ENCODE measurements around the gene IGFBP2.
A peak's percentile ranks its signal among the peaks of the same experiment; 100 is the strongest.
"Not testable (repeated sequence)": the region's sequence is repeated elsewhere in the genome, so short reads cannot be mapped to it uniquely, and the experiment has no call there.

The IGFBP2 gene, protein sequence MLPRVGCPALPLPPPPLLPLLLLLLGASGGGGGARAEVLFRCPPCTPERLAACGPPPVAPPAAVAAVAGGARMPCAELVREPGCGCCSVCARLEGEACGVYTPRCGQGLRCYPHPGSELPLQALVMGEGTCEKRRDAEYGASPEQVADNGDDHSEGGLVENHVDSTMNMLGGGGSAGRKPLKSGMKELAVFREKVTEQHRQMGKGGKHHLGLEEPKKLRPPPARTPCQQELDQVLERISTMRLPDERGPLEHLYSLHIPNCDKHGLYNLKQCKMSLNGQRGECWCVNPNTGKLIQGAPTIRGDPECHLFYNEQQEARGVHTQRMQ

DNA sequence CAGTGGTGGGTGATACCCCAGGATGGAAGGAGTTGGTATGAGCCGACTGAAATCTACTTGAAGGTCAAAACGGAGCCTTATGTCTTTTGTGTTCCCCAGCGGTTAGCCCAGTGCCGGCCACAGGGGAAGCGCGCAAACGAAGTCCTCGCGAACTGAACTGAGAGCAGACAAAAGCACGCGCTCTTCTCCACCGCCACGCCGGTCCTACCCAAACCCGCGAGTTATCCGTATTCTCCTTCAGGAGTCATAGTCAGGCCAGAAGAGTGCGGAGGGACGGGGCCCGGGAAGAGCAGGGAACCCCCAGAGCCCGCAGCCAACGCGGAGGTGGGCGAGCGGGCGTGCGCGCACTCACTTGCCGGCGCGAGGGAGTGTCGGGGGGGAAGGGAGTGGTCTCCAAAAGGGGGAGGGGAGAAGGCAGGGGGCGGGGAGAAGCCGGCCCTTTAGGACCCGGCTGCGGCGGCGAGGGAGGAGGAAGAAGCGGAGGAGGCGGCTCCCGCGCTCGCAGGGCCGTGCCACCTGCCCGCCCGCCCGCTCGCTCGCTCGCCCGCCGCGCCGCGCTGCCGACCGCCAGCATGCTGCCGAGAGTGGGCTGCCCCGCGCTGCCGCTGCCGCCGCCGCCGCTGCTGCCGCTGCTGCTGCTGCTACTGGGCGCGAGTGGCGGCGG, at the start of gene IGFBP2:
Gene IGFBP2 (plus strand): TSS at position 469 of the 664 bp plus-strand sequence. CDS start 104 bp downstream, at position 573.
- no peak for DNase-seq (ENCODE audit: low spot score)

DNA sequence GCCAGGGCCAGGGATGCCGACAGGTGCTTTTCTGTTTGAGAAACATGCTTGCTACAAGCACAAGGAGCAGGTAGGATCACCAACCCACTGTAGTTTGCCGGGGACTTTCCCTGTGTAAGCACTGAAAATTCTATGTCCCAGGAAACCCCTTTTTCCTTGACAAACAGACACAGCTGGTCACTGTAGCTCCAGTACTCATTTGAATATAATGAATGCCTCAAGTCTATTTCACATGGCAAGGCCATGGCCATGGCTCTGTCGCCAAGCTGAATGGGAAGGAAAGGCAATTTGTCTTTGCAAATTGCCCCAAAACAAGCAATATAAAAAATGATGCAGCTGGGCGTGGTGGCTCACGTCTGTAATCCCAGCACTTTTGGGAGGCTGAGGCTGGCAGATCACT, 49.6 kb upstream of the IGFBP2 start:
- no peak for DNase-seq (ENCODE audit: low spot score)

DNA sequence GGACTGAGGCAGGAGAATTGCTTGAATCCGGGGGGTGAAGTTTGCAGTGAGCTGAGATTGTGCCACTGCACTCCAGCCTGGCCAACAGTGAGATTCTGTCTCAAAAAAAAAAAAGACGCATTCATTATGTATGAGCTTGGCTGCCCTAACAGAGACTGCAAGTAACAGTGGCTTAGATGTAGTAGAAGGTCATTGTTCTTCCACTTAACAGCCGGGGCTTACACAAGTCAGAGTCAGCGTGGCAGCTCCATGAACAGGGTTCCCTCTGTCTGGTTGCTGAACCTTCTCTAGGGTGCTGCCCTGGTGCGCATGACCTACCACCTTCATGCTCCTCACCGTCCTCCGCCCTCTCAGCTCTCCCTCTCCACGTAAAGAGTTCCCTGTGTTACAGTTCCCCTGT, 49.1 kb upstream of the IGFBP2 start:
- DNase-seq (ENCODE audit: low spot score): no peak

DNA sequence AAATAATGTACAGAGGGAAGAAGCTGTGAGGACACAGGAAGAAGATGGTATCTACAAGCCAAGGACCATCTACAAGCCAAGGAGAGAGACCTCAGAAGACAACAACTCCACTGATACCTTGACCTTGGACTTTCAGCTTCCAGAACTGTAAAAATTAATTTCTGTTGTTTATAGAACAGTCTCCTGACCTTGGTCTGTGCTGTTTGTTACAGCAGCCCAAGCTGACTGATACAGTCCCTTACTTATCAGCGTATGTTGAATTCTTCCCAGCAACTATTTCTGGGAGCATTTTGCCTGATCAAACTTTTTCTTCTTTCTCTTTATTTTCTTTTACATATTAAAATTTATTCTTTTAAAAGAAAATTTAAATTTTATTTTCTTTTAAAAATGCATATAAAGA, 47.8 kb upstream of the IGFBP2 start:
- DNase-seq (ENCODE audit: low spot score): no peak

DNA sequence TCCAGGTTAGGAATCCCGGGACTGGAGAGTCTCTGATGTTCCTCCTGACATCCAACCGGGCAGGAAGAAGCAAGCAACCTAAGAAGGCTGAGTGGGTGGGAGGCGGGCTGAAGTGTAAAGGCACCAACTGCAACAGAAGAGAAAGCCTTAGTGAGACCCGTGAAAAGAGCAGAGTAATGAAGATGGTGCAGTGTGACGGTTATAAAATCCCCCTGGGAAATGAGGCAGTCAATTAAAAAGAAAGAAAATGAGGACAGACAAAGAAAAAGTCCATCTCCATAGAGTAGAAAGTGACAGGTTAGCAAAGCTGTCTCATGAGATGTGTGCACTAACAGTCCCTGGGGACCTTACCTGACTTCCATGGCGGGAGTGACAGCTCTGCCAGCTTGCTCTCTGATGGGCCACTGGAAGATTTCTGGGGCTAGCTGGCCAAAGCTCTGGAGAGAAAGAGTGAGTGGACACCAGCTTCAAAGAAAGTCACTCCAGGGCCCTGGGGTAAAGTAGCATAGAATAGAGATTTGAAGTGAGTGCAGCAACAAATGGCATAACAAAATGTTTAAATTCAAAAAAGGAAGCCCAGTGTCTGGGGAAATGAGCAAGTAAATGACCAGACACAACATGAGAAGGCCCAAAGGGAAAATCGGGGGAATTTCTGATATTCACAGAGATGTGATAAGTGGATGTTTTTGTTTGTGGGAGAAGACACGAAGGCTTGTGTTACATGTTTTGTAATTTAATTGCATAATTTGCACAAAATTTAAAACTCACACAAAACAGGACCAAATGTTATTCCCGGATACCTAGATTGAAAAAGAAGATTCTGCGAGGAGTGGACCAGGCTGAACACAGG, 44.1 kb upstream of the IGFBP2 start:
- no peak for DNase-seq (ENCODE audit: low spot score)

DNA sequence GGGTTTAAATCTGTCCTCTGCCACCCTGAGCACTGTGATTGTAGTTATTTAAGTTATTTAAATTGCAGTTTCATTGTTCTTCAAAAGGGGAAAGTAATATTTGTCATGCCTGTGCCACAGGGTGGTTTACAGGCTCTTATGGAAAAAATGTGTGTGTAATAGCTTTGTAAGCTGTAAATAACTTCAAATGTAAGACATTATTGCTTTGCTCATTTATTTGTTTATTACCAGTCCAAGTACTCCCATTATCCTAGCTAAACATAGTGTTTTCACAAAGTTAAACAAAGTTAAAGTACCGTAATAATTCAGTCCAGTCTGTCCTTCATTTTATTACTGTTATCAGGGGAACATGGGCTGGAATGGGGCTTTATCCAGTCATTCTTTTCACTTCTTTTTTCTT, 43.4 kb upstream of the IGFBP2 start:
- DNase-seq (ENCODE audit: low spot score): no peak

DNA sequence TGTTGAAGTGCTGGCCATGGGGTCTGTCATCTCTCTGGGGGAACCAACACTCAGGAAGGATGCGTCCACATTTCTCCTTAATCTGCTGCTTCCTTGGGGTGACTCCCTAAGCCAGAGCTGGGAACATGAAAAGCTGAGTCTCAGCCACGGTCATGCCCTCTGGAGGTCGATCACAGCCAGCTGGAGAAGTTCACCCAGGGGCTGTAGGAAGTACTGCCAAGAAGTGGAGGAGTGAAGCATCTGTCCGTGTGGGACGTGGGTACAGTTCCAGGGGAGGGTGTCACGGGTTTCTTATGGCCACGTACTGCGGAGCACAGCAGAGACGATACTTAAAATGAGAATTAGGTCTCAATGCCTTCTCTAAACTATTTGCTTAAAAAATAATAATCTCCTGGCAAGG, 42.4 kb upstream of the IGFBP2 start:
- DNase-seq (ENCODE audit: low spot score): no peak

DNA sequence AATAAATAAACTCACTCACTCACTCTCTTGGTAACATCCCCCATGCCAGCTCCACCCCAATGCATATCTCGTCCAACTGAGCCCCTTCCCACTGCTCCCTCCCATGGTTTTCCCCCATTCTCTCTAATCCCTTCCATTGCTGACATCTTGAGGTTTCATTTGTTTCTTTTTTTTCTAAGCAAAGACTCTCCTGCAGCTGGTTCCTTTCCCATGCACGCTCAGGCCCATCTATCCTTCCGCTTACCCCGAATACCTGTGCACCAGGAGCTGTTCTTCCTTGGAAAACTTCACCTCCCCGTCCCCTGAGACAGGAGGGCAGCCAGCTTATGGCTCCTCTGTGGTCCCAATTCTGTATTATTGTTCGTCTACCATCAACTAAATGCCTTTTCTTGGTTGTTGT, 41.7 kb upstream of the IGFBP2 start:
- DNase-seq (ENCODE audit: low spot score): no peak

DNA sequence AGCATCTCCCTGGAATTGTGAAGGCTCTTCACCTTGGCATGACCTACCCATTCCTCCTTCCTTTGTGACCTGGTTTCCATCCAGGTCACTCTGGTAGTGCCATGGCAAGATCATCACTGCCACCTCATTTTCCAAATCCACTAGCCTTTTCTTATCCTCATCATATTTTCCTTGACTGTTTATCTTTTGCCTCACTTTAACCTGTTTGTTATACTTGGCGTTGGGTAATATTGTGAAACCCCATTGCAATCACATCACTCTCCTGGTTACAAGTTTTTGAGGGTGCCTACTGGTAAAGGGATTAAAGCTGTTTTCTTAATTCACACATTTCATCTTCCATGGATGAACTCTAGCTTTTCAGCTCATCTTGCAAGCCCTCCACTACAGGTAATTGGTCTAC, 39.1 kb upstream of the IGFBP2 start:
- no peak for DNase-seq (ENCODE audit: low spot score)

DNA sequence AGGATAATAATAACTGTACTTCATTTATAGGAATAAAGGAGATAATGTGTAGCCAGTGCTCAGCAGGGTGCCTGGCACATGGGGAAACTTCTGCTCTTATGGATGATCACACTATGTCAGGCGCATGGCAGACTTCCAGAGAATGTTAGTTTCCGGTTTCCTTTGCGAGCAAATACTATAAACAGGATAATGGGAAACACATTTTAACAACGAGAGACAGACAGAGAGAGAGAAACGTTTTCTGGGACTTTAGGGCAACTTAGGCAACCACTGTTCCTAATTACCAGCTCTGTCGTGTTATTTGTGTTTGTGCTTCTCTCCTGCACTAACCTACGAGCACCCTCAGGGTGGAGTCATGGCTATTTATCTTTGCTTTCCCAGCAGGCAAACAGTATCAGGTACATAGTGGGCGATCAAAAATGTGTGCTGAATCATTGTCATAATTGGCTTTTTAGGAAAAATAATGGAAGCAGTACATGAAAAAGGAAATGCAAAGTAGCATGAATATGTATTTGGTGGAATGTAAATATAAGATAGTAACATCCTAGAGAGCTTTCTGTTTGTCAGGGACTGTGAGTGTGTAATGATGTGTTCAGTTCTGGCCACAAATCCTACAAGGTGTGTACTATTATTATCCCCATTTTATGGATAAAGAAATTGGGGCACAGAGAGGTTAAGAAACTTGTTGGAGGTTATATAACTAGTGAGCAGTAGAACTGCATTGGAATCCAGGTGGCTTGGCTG, 36.8 kb upstream of the IGFBP2 start:
- no peak for DNase-seq (ENCODE audit: low spot score)

DNA sequence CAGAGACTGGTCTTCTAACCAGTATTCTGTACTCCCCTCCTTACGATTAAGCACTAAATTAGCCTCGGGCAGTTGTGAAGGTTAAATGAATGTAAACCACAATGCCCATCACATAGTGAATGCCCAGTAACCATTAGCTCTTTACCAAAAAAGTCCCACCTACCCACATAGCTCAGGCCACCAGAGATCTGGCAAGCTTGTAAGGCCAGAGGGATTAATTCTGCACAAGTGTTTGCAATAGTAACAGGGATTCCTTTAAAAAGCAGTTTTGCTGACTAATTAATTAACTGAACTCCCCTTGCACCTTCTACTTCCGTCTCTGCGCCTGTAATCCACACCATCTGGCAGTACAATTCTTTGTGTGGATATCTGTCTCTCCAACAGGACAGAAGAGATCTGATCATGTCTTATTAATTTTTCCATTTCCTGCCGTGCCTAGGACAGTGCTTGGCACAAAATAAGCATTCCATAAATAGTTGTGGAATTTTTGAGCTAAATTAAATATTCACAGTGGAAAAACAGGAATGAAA, 36.2 kb upstream of the IGFBP2 start:
- DNase-seq (ENCODE audit: low spot score): no peak

DNA sequence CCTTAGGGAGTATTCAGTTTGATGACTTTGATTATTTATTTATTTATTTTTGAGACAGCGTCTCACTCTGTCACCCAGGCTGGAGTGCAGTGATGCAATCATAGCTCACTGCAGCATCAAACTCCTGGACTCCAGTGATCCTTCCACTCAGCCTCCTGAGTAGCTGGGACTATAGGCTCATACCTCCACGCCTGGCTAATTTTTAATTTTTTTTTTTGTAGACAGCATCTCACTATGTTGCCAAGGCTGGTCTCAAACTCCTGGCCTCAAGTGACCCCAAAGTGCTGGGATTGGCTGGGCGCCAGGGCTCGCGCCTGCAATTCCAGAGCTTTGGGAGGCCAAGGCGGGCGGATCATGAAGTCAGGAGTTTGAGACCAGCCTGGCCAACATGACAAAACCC, 35.4 kb upstream of the IGFBP2 start:
- DNase-seq (ENCODE audit: low spot score): not testable (repeated sequence)

DNA sequence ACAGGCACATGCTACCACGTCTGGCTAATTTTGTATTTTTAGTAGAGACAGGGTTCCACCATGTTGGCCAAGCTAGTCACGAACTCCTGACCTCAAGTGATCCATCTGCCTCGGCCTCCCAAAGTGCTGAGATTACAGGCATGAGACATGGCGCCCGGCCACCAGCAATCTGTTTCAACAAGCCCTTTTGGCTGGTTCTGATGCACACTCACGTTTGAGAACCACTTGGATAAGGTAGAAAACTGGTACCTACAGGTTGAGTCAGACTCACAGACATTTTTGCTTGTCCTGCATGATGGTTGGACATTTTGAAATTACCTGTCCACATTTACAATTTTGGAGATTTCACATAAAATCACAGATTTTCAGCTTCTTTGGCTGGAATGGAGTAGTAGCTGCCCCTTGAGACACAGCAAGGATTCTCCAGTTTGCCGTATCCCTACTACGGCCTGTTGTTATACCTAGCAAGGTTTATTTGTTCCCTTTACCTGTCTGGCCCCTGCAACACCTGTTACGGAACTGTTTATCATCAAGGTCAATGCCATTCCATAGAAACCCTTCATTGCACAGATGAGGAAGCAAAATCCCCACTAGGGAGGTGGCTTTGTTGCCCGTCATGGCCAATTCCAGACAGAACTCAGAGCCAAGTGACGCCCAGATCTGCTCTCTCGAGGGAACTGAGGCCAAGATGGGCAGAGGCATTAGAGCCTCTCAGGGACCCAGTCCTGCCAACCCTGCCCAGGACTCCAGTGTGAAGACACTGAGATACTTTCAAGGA, 31.4 kb upstream of the IGFBP2 start:
- DNase-seq (ENCODE audit: low spot score): no peak

DNA sequence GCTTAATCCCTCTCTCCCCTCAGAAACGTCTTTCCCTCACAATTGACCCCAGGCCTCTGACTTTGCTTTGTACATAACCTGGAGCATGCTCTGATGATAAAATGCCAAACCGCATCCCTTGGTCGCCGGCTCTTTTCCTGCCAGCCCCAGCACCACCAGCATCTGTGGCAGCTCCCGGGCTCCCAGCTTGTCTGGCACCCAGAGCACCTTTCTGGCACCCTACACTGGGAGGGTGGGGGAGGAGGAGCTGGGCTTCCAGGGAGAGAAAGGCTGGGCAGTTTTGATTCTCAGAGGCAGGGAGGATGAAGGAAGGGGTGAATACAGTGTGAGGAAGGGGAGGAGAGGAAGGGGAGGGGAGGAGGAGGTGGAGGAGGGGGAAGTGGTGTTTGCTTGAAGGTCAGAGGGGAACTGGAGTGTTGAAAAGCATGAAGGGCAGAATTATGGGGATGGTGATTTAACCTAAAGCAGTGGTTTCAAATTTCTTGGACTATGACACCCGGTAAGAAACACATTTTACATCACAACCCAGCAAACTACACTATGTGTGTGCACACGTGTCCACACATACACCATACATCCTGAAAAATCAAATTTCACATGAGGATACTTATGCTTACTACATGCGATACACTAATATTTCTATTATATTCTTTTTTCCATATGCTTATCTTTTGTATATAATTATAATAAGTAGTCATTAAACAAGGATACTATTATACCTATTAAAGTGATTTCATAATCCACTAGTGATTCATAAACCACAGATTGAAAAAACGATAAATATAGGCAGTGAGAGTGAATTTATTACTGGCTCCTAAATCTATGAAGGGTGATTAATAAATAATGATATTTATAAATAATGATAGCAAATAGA, 30.0 kb upstream of the IGFBP2 start:
- DNase-seq (ENCODE audit: low spot score): no peak

DNA sequence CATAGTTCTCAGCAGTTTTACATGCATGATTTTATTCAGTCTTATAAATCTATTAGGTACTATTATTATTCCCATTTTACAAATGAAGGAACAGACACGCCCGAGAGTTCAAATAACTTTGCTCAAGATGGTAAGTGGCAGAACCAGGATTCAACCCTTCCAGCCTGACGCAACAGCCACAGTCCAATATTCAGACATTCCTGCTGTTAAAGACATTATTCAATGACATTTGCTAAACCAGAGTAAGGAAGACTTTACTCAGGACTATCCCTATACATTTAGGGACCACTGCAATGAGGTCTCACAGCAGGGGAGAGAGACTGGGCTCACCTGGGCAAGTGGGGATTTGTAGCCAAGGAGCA, 29.4 kb upstream of the IGFBP2 start:
- DNase-seq (ENCODE audit: low spot score): no peak

DNA sequence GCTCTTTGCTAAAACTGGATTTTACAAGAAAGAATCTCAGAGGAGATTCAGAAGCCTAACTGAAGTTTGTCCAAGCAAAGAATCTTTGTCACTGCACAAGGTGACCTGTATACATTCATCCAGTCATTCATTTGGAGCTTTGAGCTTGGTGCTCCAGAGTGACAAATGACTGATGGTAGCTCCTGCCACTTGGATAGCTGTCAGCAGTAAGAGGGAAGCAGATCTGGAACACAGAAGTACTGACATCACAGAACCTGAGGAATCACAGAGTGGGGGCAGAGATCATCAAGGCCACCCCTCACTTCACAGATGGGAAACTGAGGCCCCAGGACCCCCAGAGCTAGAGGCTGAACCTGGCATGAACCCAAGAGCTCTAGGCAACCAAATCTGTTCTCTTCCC, 28.8 kb upstream of the IGFBP2 start:
- DNase-seq (ENCODE audit: low spot score): no peak

DNA sequence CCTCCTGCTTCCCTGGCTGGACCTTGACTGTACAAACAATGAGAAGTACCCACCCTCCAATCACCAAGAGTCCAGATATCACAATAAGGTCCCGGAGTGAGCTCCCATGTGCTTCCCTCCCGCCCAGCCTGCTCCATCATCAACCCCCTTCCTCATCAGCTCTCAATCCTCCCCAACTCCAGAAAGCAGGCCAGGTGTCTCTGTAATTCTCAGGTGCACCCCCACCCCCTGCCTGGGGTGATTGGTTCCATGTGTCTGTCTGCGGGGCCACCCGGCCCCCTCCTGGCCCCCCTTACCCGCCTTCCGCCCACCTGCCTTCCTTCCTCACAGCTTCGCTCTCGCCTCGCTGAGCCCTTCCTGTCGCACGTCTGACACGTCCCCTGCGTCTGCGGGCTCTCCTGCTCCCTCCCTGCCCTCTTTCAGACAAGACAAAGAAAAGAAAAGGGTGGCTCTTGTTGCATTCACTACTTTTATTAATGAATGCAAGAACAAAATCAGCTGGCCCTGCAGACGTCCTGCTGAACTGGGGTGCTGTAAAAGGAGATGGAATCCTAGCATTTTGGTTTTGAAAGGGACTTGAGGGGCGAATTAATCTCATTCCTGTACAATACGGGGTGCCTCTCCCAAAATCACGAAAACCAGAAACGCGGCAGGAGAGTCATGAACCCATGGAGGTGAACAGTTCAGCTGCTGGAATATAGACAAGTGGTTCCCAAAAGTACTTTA, 26.5 kb upstream of the IGFBP2 start:
- peak; percentile 15 for DNase-seq (ENCODE audit: low spot score)

DNA sequence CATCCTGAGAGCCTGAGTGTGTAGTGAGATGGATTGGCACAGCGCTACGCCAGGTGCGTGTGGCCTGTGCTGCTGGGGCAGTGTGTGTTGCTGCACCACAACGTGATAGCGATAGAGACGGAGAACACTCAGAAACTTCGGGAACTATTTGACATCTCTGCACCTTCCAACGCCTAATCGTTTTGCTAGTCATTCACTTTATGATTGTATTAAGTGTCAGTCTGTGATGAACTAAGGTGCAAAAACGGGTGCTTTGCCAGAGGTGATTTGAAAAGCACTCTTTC, 26.0 kb upstream of the IGFBP2 start:
- DNase-seq (ENCODE audit: low spot score): no peak

DNA sequence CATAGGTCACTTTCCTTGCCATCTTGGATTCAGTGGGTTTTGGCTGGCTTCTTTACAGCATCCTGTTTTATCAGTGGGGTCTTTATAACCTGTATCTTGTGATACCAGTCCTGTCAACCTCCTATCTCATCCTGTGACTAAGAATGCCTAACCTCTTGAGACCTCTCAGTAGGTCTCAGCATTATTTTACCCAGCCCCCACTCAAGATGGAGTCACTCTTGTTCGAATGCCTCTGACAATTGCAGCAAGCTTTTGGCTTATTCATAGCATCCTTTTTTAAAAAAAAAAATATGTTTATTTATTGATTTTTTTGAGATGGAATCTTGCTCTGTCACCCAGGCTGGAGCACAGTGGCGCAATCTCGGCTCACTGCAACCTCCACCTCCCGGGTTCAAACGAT, 24.7 kb upstream of the IGFBP2 start:
- no peak for DNase-seq (ENCODE audit: low spot score)

All from activated CD4-positive, alpha-beta T cell treated with anti-CD3 and anti-CD28 coated beads, Interleukin-2, Interleukin-4, amounts not matched to agents 100 ng/mL and 50 ng/mL, durations not matched to agents 16 hours and 8 hours (primary cell).